Measurements from ENCODE around the gene TIMM22.

DNA sequence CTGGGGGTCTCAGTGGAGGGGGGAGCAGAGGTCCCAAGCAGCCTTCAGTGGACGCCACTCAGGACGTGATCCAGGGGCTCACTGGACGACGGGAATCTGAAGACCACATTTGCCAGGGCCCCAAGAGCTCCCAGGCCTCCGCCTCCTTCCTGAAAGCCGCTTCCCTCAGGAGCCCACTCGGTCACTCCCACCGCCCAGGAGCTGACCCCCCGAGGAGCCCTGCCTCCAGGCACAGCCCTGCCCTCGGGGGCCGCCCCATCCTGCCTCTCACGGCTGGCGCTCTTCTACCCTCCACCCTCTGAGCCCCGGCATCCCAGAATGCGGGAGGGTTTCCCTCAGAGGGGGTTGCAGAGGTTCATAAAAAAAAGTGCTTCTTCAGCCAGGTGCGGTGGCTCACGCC lies 24.2 kb downstream of the TIMM22 start:
- no peak for TF ChIP-seq POLR2A (IDR thresholded peaks at IDR 0.05)
- TF ChIP-seq, protein P1, sequence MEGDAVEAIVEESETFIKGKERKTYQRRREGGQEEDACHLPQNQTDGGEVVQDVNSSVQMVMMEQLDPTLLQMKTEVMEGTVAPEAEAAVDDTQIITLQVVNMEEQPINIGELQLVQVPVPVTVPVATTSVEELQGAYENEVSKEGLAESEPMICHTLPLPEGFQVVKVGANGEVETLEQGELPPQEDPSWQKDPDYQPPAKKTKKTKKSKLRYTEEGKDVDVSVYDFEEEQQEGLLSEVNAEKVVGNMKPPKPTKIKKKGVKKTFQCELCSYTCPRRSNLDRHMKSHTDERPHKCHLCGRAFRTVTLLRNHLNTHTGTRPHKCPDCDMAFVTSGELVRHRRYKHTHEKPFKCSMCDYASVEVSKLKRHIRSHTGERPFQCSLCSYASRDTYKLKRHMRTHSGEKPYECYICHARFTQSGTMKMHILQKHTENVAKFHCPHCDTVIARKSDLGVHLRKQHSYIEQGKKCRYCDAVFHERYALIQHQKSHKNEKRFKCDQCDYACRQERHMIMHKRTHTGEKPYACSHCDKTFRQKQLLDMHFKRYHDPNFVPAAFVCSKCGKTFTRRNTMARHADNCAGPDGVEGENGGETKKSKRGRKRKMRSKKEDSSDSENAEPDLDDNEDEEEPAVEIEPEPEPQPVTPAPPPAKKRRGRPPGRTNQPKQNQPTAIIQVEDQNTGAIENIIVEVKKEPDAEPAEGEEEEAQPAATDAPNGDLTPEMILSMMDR (IDR thresholded peaks at IDR 0.05 in 8 of 11, conservative IDR thresholded peaks at IDR 0.05 in 3 of 11): no peak
